ENCODE measurements around the gene PDHX.

DNA sequence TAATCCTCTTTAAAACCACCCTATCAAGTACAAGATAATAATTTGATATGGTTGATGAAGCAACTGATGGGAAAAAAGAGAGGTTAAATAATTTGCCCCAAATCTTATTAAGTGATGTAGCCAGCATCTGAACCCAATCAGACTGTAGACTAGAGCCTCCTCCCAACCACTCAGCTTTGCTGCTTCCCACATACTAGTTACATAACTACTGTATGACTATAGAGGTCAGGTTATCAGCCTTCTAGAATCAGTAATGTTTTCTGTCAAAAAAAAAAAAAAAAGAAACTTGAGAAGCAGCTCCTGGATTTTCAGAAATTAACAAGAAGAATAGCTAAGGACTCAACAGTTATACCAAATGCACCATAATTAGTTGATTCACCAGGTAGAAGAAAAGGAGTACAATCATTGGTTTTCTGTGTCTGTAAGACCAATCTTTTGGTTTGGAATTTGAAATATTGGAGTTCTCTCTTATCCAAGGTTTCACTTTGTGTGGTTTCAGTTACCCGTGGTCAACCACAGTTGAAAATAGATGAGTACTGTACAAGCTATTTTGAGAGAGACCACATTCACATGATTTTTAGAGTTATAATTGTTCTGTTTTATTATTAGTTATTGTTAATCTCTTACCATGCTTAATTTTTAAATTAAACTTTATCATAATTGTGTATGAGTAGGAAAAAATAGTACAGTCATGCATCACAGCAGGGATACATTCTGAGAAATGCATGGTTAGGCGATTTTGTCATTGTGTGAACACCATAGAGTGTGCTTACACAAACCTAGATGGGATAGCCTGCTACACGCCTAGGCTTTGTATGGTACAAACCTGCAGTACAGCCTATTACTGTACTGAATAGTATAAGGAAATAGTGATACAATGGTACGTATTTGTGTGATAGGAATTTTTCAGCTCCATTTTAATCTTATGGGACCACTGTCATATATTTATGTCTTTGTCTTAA is 72.2 kb downstream of the PDHX start:
- no peak for TF ChIP-seq POLR2A (IDR thresholded peaks at IDR 0.05; ENCODE audit: low read length)
- no peak for TF ChIP-seq GATA1 (IDR thresholded peaks at IDR 0.05; ENCODE audit: low read depth, low read length)
